MCF 10A (cell line): ENCODE results near the gene PRKN. TPM values are rescaled to one million over a fixed set of nuclear protein-coding genes. Genes with fewer than 3 reads are reported as not detected.

Experiments
- BruUV-seq: library from RNA; stranded (reverse); fragments of 400-500 nt; replicated peaks from 2 replicates; lab custom pipeline; 2021; lab: Mats Ljungman, UMichigan
- CTCF ChIA-PET: fragments of 300-600 bp; sonication (Branson Sonifier 250); formaldehyde crosslinking; extraction: SDS; loops from one replicate; lab custom pipeline; 2021; ENCODE audit warnings: antibody characterized with exemption, inconsistent platforms; lab: Yijun Ruan, JAX
- POLR2A ChIA-PET: fragments of 300-600, 350-650 bp; sonication (Branson Sonifier 250); formaldehyde crosslinking; extraction: SDS; loops from one replicate; lab custom pipeline; 2020; ENCODE audit warnings: antibody characterized with exemption, inconsistent platforms; lab: Yijun Ruan, JAX
- DNase-seq: peaks from one replicate; pipeline ENCODE4 v3.0.0-alpha.2; 2018; ENCODE audit not compliant: unreplicated experiment
- H3K27ac Mint-ChIP-seq: one replicate; pipeline ENCODE4 v1.8.0; 2022; ENCODE audit warnings: mild to moderate bottlenecking, low read depth, mixed read lengths; ENCODE audit not compliant: unreplicated experiment
- H3K27me3 Mint-ChIP-seq: one replicate; pipeline ENCODE4 v1.8.0; 2022; ENCODE audit warnings: mixed read lengths; ENCODE audit not compliant: insufficient read depth, unreplicated experiment
- H3K36me3 Mint-ChIP-seq: one replicate; pipeline ENCODE4 v1.8.0; 2022; ENCODE audit warnings: mild to moderate bottlenecking, moderate library complexity, mixed read lengths; ENCODE audit not compliant: insufficient read depth, unreplicated experiment
- H3K4me1 Mint-ChIP-seq: one replicate; pipeline ENCODE4 v1.8.0; 2022; ENCODE audit warnings: mixed read lengths; ENCODE audit not compliant: insufficient read depth, unreplicated experiment
- H3K4me3 Mint-ChIP-seq: one replicate; pipeline ENCODE4 v1.8.0; 2022; ENCODE audit warnings: mild to moderate bottlenecking, moderate library complexity, mixed read lengths; ENCODE audit not compliant: unreplicated experiment
- H3K9me3 Mint-ChIP-seq: one replicate; pipeline ENCODE4 v1.8.0; 2022; ENCODE audit warnings: mixed read lengths; ENCODE audit not compliant: unreplicated experiment
- intact Hi-C: fragments of 100-400 bp; cut with micrococcal nuclease; formaldehyde crosslinking; loops from 2 replicates; pipeline ENCODE4 v1.14.1; 2022
- total RNA-seq: library from RNA; stranded (reverse); gene quantifications from 2 replicates; pipeline ENCODE4 v1.2.3, GENCODE V29; 2022
- TF ChIP-seq, protein P1 (sequence below): fragments of 200-600 bp; IDR thresholded peaks from one replicate; pipeline ENCODE4 v1.8.0; 2022; ENCODE audit warnings: antibody characterized with exemption, mild to moderate bottlenecking; ENCODE audit not compliant: unreplicated experiment

Gene PRKN
- total RNA-seq, 1 experiment from 2014 or later = 2.5 TPM

DNA sequence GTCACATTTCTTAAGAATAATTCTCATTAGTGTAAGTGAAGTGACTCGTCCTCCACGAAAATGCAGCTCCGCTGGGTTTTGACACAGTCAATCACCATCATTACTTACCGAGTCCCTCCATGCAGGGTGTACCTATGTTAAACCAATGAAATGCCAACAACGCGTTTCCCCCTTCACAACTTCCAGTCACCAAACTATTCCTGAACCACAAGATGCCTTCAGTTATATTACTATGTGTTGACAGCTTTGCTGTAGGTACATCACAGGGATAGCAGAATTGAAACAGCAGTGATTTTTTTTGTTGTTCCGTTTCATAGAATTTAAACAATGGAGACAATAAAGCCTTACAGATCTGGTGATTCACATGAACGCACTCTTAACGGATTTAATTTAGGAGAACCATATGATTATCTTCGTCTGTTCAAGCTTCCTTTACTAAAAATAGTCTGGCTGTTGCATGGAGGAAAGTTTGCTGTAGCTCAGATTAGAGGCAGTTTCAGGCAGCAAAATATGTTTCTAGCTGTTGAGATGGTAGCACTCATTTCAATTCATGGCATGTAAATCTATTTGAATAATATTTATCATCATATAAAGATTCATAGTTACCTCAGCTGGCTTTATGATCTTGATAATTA lies 652.8 kb downstream of the PRKN start:
- TF ChIP-seq, protein P1, sequence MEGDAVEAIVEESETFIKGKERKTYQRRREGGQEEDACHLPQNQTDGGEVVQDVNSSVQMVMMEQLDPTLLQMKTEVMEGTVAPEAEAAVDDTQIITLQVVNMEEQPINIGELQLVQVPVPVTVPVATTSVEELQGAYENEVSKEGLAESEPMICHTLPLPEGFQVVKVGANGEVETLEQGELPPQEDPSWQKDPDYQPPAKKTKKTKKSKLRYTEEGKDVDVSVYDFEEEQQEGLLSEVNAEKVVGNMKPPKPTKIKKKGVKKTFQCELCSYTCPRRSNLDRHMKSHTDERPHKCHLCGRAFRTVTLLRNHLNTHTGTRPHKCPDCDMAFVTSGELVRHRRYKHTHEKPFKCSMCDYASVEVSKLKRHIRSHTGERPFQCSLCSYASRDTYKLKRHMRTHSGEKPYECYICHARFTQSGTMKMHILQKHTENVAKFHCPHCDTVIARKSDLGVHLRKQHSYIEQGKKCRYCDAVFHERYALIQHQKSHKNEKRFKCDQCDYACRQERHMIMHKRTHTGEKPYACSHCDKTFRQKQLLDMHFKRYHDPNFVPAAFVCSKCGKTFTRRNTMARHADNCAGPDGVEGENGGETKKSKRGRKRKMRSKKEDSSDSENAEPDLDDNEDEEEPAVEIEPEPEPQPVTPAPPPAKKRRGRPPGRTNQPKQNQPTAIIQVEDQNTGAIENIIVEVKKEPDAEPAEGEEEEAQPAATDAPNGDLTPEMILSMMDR = no peak
- Mint-ChIP-seq H3K36me3 (no peaks in the 10 kb centered on the region), H3K9me3 (no peaks in the 10 kb centered on the region), H3K4me1 (no peaks in the 10 kb centered on the region), H3K27ac (no peak overlapping the region), H3K27me3 (no peaks in the 10 kb centered on the region), H3K4me3 (no peak overlapping the region)
- no peak for DNase-seq
- CTCF ChIA-PET = interaction anchor here (0.6 kb wide), 1 partner anchor 18 kb away, joined by 3 read pairs; no protein-coding TSS in a partner anchor
- POLR2A ChIA-PET = interaction anchor here (0.6 to 1.9 kb wide), 3 partner anchors 9 to 62 kb away, joined by 3 to 5 read pairs (median 3); no protein-coding TSS in a partner anchor
- no TSS peak for BruUV-seq
- intact Hi-C loops = no loop called here

DNA sequence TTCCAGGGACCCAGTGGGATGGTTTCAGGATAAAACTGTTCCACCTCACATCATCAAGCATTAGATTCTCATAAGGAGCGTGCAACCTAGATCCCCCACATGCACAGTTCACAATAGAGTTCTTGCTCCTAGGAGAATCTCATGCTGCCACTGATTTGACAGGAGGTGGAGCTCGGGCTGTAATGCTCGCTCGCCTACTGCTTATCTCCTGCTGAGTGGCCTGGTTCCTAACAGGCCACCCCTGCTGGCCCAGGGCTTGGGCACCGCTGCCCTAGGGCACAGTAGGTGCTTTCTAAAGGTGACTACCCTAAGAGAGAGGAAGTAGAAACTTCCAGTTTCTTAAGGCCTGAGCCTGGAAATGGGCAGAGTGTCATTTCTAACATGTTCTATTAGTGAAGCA lies 656.9 kb downstream of the PRKN start:
- Mint-ChIP-seq H3K4me1 (no peaks in the 10 kb centered on the region), H3K27me3 (no peaks in the 10 kb centered on the region), H3K36me3 (no peaks in the 10 kb centered on the region), H3K9me3 (no peaks in the 10 kb centered on the region), H3K4me3 (no peak overlapping the region), H3K27ac (no peak overlapping the region)
- no peak for DNase-seq
- POLR2A ChIA-PET = no interaction called here
- TF ChIP-seq, protein P1 = no peak
- CTCF ChIA-PET = no interaction called here
- intact Hi-C loops = no loop called here
- BruUV-seq = no TSS peak

DNA sequence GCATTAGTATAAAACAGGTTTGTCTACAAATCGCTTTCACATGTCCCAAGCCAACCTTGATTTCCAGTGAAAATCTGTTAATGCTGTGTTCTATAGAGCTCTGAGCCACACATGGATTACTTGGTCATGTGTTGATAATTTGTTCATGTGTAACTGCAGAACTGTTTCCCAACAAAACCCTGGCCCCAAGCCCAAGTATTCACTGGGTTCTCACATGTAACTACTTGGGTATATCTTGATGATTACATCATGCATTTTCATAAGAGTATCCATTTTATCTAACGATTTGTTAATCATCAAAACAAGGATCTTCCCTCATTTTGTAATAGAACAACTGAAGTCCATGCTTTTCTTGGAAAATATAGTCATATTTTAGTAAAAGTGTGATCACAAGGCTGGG lies 657.6 kb downstream of the PRKN start:
- H3K36me3 Mint-ChIP-seq = no peaks in the 10 kb centered on the region
- TF ChIP-seq, protein P1 = no peak
- no TSS peak for BruUV-seq
- ChIA-PET CTCF (no interaction called here), POLR2A (interaction anchor here (0.7 kb wide), 1 partner anchor 663 kb away, joined by 3 read pairs; no protein-coding TSS in a partner anchor)
- no peaks in the 10 kb centered on the region for H3K27me3 Mint-ChIP-seq
- H3K9me3 Mint-ChIP-seq = no peaks in the 10 kb centered on the region
- peak; percentile 46 for DNase-seq
- intact Hi-C loops = no loop called here
- no peak overlapping the region for H3K27ac Mint-ChIP-seq
- no peak overlapping the region for H3K4me3 Mint-ChIP-seq
- H3K4me1 Mint-ChIP-seq = no peaks in the 10 kb centered on the region

DNA sequence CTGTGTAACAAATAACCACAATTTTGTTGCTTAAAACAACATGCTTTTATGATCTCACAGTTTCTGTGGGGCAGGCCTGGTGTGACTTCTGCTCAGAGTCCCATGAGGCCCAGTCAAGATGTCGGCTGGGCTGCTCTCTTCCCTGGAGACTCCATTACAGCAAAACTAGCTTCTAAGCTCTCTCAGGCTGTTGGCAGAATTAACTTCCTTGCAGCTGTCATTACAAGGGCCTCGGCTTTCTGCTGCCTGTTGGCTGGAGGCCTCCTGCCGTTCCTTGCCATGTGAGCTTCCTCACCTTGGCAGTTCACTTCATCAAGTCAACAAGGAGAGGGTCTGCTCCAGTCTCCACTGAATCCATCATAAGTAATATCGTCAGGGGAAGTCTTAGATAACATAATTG lies 659.2 kb downstream of the PRKN start:
- TF ChIP-seq, protein P1 = no peak
- no peak for DNase-seq
- intact Hi-C loops = no loop called here
- BruUV-seq = no TSS peak
- H3K4me3 Mint-ChIP-seq = no peak overlapping the region
- H3K27me3 Mint-ChIP-seq = no peaks in the 10 kb centered on the region
- H3K4me1 Mint-ChIP-seq = no peaks in the 10 kb centered on the region
- no peaks in the 10 kb centered on the region for H3K36me3 Mint-ChIP-seq
- ChIA-PET POLR2A (no interaction called here), CTCF (no interaction called here)
- H3K27ac Mint-ChIP-seq = no peak overlapping the region
- no peaks in the 10 kb centered on the region for H3K9me3 Mint-ChIP-seq
